ENCODE results near the gene GALNT2. TPM values are rescaled to one million over a fixed set of nuclear protein-coding genes. Genes with fewer than 3 reads are reported as not detected.

GALNT2 gene
- total and polyA plus RNA-seq, 12 donors: 22.3 to 220 (median 85.7) TPM

GRCh38 chr1:230186003-230186863, 119.2 kb downstream of the GALNT2 start:
- Histone ChIP-seq H3K9me3 (replicated peaks in 1 of 3) (no peaks in the 10 kb centered on the region), H3K4me1 (replicated peaks in 1 of 2) (peaks cover 12 to 23% of the 10 kb centered on the region in 2 donors), H3K36me3 (replicated peaks in 1 of 2) (no peaks in the 10 kb centered on the region), H3K27ac (peak overlapping the region in 2 of 5 donors; percentile 24 to 27), H3K27me3 (no peaks in the 10 kb centered on the region), H3K4me3 (no peak overlapping the region)
- TF ChIP-seq, protein P1, sequence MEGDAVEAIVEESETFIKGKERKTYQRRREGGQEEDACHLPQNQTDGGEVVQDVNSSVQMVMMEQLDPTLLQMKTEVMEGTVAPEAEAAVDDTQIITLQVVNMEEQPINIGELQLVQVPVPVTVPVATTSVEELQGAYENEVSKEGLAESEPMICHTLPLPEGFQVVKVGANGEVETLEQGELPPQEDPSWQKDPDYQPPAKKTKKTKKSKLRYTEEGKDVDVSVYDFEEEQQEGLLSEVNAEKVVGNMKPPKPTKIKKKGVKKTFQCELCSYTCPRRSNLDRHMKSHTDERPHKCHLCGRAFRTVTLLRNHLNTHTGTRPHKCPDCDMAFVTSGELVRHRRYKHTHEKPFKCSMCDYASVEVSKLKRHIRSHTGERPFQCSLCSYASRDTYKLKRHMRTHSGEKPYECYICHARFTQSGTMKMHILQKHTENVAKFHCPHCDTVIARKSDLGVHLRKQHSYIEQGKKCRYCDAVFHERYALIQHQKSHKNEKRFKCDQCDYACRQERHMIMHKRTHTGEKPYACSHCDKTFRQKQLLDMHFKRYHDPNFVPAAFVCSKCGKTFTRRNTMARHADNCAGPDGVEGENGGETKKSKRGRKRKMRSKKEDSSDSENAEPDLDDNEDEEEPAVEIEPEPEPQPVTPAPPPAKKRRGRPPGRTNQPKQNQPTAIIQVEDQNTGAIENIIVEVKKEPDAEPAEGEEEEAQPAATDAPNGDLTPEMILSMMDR (IDR thresholded peaks at IDR 0.05): no peak
- no peak for TF ChIP-seq POLR2A (IDR thresholded peaks at IDR 0.05)
- peak; percentile 59 to 83 (median 75) for DNase-seq
- intact Hi-C loops (cut with DNase I): no loop called here
- 48 to 63% (median 53%) methylated on average over 8 to 9 of the region's 9 CpGs for WGBS, 4 donors

DNA sequence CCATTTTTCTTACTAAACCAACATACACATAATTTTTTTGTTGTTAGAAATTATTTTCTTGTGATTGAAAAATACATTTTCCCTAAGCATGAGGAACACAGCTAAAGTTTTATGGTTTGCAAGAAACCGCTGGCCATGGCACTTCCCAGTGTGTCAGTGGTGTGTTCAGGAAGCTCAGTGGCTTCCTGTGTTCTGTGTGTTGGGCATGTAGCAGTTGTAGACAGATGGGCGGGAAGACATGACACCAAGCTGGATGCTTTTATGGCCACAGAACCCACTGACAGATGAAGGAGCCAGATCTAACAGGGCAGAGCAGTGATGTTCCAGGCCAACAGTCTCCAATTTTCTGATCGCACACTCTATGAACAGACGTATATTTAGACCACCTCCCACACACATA, 119.8 kb downstream of the GALNT2 start:
- Histone ChIP-seq H3K4me1 (replicated peaks in 1 of 2) (peaks cover 12 to 23% of the 10 kb centered on the region in 2 donors), H3K27ac (peak overlapping the region in 1 of 5 donors; percentile 10), H3K36me3 (replicated peaks in 1 of 2) (no peaks in the 10 kb centered on the region), H3K9me3 (replicated peaks in 1 of 3) (no peaks in the 10 kb centered on the region), H3K27me3 (no peaks in the 10 kb centered on the region), H3K4me3 (no peak overlapping the region)
- 76 to 89% (median 85%) methylated on average over 4 of the region's 4 CpGs for WGBS, 4 donors
- TF ChIP-seq, protein P1 (IDR thresholded peaks at IDR 0.05): no peak
- TF ChIP-seq POLR2A (IDR thresholded peaks at IDR 0.05): no peak
- DNase-seq: peak in 1 of 7 donors; percentile 55
- intact Hi-C loops (cut with DNase I): no loop called here

DNA sequence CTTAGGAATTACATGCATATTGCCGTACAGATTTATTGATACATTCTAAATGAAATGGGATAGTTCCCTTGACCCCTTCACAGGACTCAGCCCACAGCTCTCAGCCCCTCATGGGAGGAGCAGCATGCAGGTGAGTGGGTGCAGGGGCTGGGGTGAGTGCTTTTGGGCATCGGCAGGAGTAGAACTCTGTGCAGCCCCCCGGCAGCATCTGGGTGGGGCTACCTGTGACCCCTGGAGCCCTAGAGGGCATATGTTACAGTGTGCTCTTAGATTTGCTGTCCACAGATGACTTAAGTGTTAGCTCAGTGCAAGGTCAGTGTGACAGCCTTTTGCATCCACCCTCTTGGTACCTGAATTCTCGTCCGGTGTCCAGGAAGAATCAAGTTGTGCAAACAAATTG, 120.3 kb downstream of the GALNT2 start:
- Histone ChIP-seq H3K9me3 (replicated peaks in 1 of 3) (no peaks in the 10 kb centered on the region), H3K27me3 (no peaks in the 10 kb centered on the region), H3K4me1 (replicated peaks in 1 of 2) (peaks cover 14 to 23% of the 10 kb centered on the region in 2 donors), H3K36me3 (replicated peaks in 1 of 2) (no peaks in the 10 kb centered on the region), H3K27ac (peak overlapping the region in 1 of 5 donors; percentile 10), H3K4me3 (no peak overlapping the region)
- TF ChIP-seq POLR2A (IDR thresholded peaks at IDR 0.05): no peak
- TF ChIP-seq, protein P1 (IDR thresholded peaks at IDR 0.05): no peak
- WGBS, 4 donors: 95 to 98% (median 96%) methylated on average over 3 to 5 of the region's 5 CpGs
- peak in 1 of 7 donors; percentile 40 for DNase-seq
- intact Hi-C loops (cut with DNase I): no loop called here

GRCh38 chr1:230188826-230189225, 121.8 kb downstream of the GALNT2 start:
- Histone ChIP-seq H3K9me3 (replicated peaks in 1 of 3) (no peaks in the 10 kb centered on the region), H3K4me3 (no peak overlapping the region), H3K4me1 (replicated peaks in 1 of 2) (peaks cover 23 to 35% of the 10 kb centered on the region in 2 donors), H3K36me3 (replicated peaks in 1 of 2) (no peaks in the 10 kb centered on the region), H3K27ac (no peak overlapping the region), H3K27me3 (no peaks in the 10 kb centered on the region)
- intact Hi-C loops (cut with DNase I): no loop called here
- 88 to 91% (median 90%) methylated on average over 6 of the region's 6 CpGs for WGBS, 4 donors
- peak in 1 of 7 donors; percentile 30 for DNase-seq
- no peak for TF ChIP-seq POLR2A (IDR thresholded peaks at IDR 0.05)
- TF ChIP-seq, protein P1 (IDR thresholded peaks at IDR 0.05): no peak

Data from adrenal gland (tissue), 12 donors.